Loucy (cell line): ENCODE results near the gene GNG2.

Source experiments
- CTCF ChIP-seq: fragments of 200-600 bp; sonication (generic); conservative IDR thresholded peaks from 2 replicates; pipeline ENCODE4 v1.5.1; 2014; ENCODE audit warnings: mild to moderate bottlenecking, antibody characterized with exemption, low read length
- EZH2phosphoT487 ChIP-seq: fragments of 200-600 bp; IDR thresholded peaks from 2 replicates; pipeline ENCODE4 v1.6.1; 2018; ENCODE audit warnings: antibody characterized with exemption, mild to moderate bottlenecking, moderate library complexity, borderline replicate concordance

- TF ChIP-seq CTCF (no peak), EZH2phosphoT487 (no peak)
Observed at GRCh38 chr14:52000019-52000582, 139.7 kb downstream of the GNG2 start.
